Endothelial cell of umbilical vein (primary cell): ENCODE measurements around the gene ANKRD28.

Experiments
- EZH2 ChIP-seq: IDR thresholded peaks from 2 replicates; pipeline ENCODE4 v1.6.1; 2012; ENCODE audit warnings: borderline replicate concordance, low read depth, mild to moderate bottlenecking, moderate library complexity, low read length, inconsistent platforms; ENCODE audit not compliant: severe bottlenecking
- FOS ChIP-seq: IDR thresholded peaks from 2 replicates; pipeline ENCODE4 v1.6.1; 2011; ENCODE audit warnings: mild to moderate bottlenecking, low read length, moderate library complexity, borderline replicate concordance; ENCODE audit not compliant: insufficient read depth
- GATA2 ChIP-seq: IDR thresholded peaks from 2 replicates; pipeline ENCODE4 v1.7.0; 2011; ENCODE audit warnings: low read depth, mild to moderate bottlenecking, moderate library complexity, mixed read lengths, low read length; ENCODE audit not compliant: insufficient read length, insufficient read depth
- POLR2A ChIP-seq: IDR thresholded peaks from 2 replicates; pipeline ENCODE4 v1.6.1; 2012; ENCODE audit warnings: low read depth, mild to moderate bottlenecking, control low read depth, low read length
- POLR2AphosphoS5 ChIP-seq: IDR thresholded peaks from 2 replicates; pipeline ENCODE4 v1.6.1; 2012; ENCODE audit warnings: low read depth, mild to moderate bottlenecking, control low read depth, low read length, moderate library complexity; ENCODE audit not compliant: insufficient read depth
- TF ChIP-seq, protein P1 (sequence below), 2 donors: IDR thresholded peaks; 1 replicate in 1 of 2; 2 replicates in 1 of 2; pipeline ENCODE4 v1.5.1; 2011; ENCODE audit warnings: low read length in 2 of 2, mild to moderate bottlenecking in 2 of 2, moderate library complexity in 2 of 2, control low read depth in 1 of 2, inconsistent platforms in 1 of 2, low read depth in 1 of 2; ENCODE audit not compliant: insufficient read depth in 1 of 2; ENCODE audit errors: extremely low read depth in 1 of 2

DNA sequence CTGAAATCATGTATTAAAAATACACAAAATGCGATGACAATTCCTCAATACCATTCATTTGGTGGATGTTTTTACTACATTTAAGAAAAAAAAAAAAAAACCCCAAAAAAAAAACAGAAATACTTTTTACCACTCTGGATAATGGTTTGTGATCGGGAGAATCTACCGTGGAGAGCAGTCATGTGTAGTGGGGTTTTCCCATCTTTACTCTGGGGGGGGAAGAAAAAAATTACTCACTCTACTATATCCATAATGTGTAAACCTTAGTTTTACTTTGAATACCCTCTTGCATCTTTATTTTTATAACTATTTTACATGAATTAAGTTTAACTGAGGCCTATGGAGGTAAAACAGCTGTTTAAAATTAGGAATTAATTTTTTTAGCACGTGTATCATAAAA, 83.3 kb downstream of the ANKRD28 start:
- TF ChIP-seq, protein P1, sequence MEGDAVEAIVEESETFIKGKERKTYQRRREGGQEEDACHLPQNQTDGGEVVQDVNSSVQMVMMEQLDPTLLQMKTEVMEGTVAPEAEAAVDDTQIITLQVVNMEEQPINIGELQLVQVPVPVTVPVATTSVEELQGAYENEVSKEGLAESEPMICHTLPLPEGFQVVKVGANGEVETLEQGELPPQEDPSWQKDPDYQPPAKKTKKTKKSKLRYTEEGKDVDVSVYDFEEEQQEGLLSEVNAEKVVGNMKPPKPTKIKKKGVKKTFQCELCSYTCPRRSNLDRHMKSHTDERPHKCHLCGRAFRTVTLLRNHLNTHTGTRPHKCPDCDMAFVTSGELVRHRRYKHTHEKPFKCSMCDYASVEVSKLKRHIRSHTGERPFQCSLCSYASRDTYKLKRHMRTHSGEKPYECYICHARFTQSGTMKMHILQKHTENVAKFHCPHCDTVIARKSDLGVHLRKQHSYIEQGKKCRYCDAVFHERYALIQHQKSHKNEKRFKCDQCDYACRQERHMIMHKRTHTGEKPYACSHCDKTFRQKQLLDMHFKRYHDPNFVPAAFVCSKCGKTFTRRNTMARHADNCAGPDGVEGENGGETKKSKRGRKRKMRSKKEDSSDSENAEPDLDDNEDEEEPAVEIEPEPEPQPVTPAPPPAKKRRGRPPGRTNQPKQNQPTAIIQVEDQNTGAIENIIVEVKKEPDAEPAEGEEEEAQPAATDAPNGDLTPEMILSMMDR (IDR thresholded peaks at IDR 0.05; ENCODE audit: extremely low read depth in 1 of 2, insufficient read depth in 1 of 2, low read depth in 1 of 2, low read length in 2 of 2) = no peak
- no peak for TF ChIP-seq POLR2A
- TF ChIP-seq FOS = no peak
- TF ChIP-seq EZH2 = no peak
- TF ChIP-seq GATA2 = no peak
- TF ChIP-seq POLR2AphosphoS5 = no peak
